Neural progenitor cell (in vitro differentiated cells): ENCODE results near the gene ARHGAP24. TPM values are rescaled to one million over a fixed set of nuclear protein-coding genes. Genes with fewer than 3 reads are reported as not detected.

Experiments
- DNase-seq: peaks from one replicate; pipeline ENCODE4 v3.0.0-alpha.2; 2016; ENCODE audit warnings: low spot score
- H2AFZ ChIP-seq: fragments of 200-600 bp; sonication (generic); replicated peaks from 2 replicates; pipeline ENCODE4 v1.6.1; 2016; ENCODE audit warnings: antibody characterized with exemption
- H3F3A ChIP-seq: fragments of 200-600 bp; sonication (generic); 2 replicates; pipeline ENCODE4 v1.6.1; 2016; ENCODE audit warnings: antibody characterized with exemption, low read depth
- H3K27ac ChIP-seq: fragments of 200-600 bp; sonication (generic); 2 replicates; pipeline ENCODE4 v1.5.1; 2016; ENCODE audit warnings: mild to moderate bottlenecking
- H3K27me3 ChIP-seq: fragments of 200-600 bp; sonication (generic); 2 replicates; pipeline ENCODE4 v1.6.1; 2016; ENCODE audit warnings: mild to moderate bottlenecking, moderate library complexity
- H3K36me3 ChIP-seq: fragments of 200-600 bp; sonication (generic); 2 replicates; pipeline ENCODE4 v1.5.1; 2016
- H3K4me1 ChIP-seq: fragments of 200-600 bp; sonication (generic); 2 replicates; pipeline ENCODE4 v1.6.1; 2016; ENCODE audit warnings: mixed run types
- H3K4me2 ChIP-seq: fragments of 200-600 bp; sonication (generic); 2 replicates; pipeline ENCODE4 v1.6.1; 2016
- H3K4me3 ChIP-seq: fragments of 200-600 bp; sonication (generic); 2 replicates; pipeline ENCODE4 v1.5.1; 2016
- H3K79me2 ChIP-seq: fragments of 200-600 bp; sonication (generic); 2 replicates; pipeline ENCODE4 v1.6.1; 2016; ENCODE audit warnings: low read depth
- H3K9ac ChIP-seq: fragments of 200-600 bp; sonication (generic); 2 replicates; pipeline ENCODE4 v1.6.1; 2016
- H3K9me3 ChIP-seq: fragments of 200-600 bp; sonication (generic); 2 replicates; pipeline ENCODE4 v1.5.1; 2016; ENCODE audit warnings: low read depth
- H4K20me1 ChIP-seq: fragments of 200-600 bp; sonication (generic); 2 replicates; pipeline ENCODE4 v1.6.1; 2016; ENCODE audit warnings: low read depth
- H3K27ac Mint-ChIP-seq: 3 replicates; pipeline ENCODE4 v1.8.0; 2021; ENCODE audit warnings: mixed read lengths
- H3K27me3 Mint-ChIP-seq: 2 replicates; pipeline ENCODE4 v1.8.0; 2022; ENCODE audit warnings: low read depth, mild to moderate bottlenecking, inconsistent platforms, moderate library complexity, mixed read lengths; ENCODE audit not compliant: insufficient read depth
- H3K36me3 Mint-ChIP-seq: 3 replicates; pipeline ENCODE4 v1.8.0; 2021; ENCODE audit warnings: mixed read lengths
- H3K4me1 Mint-ChIP-seq: 3 replicates; pipeline ENCODE4 v1.8.0; 2021; ENCODE audit warnings: mixed read lengths
- H3K4me3 Mint-ChIP-seq: 3 replicates; pipeline ENCODE4 v1.8.0; 2021; ENCODE audit warnings: mild to moderate bottlenecking, moderate library complexity, mixed read lengths
- H3K9me3 Mint-ChIP-seq: 3 replicates; pipeline ENCODE4 v1.8.0; 2020; ENCODE audit warnings: mixed read lengths
- EZH2 ChIP-seq: fragments of 200-600 bp; sonication (generic); IDR thresholded peaks from 2 replicates; pipeline ENCODE4 v1.6.1; 2017; ENCODE audit warnings: antibody characterized with exemption, mild to moderate bottlenecking, moderate library complexity
- EZH2phosphoT487 ChIP-seq: fragments of 200-600 bp; sonication (generic); IDR thresholded peaks from 2 replicates; pipeline ENCODE4 v1.6.1; 2017; ENCODE audit warnings: antibody characterized with exemption
- total RNA-seq: library from RNA; depleted of rRNA; stranded (reverse); fragments of >200 nt; gene quantifications from 2 replicates; pipeline ENCODE4 v1.2.3, GENCODE V29; 2015; ENCODE audit warnings: low replicate concordance
- TF ChIP-seq, protein P1 (sequence below): fragments of 200-600 bp; sonication (generic); IDR thresholded peaks from 2 replicates; pipeline ENCODE4 v1.5.1; 2017; ENCODE audit warnings: antibody characterized with exemption, mild to moderate bottlenecking

Gene ARHGAP24
- total RNA-seq, 1 donor from 2014 or later = 2.2 TPM

DNA sequence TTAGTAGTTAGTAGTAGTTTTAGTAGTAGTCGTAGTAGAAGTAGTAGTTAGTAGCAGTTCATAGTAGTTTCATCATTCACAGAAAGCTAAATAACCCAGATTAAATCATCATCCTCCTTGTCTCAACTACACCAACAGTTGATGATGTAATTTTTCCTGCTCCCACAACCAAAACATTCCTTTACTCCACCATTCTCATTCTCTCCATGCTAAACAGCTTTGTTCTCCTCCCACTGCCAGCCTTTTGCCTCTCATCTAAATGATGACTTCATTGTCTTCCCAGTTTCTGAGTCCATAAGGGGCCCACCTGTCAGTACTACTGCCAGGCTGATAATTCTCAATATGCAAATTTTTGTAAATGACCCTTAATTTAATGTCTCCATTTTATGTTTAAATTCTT is 68.9 kb downstream of the ARHGAP24 start:
- Histone ChIP-seq H3K27ac (no peak overlapping the region), H3K4me2 (no peak overlapping the region), H3K79me2 (no peaks in the 10 kb centered on the region), H2AFZ (no peak overlapping the region), H3K4me3 (no peak overlapping the region), H4K20me1 (no peaks in the 10 kb centered on the region), H3K9ac (no peak overlapping the region), H3K4me1 (no peaks in the 10 kb centered on the region), H3F3A (no peaks in the 10 kb centered on the region), H3K27me3 (no peaks in the 10 kb centered on the region), H3K36me3 (no peaks in the 10 kb centered on the region), H3K9me3 (no peaks in the 10 kb centered on the region)
- Mint-ChIP-seq H3K27ac (no peak overlapping the region), H3K9me3 (no peaks in the 10 kb centered on the region), H3K36me3 (no peaks in the 10 kb centered on the region), H3K4me3 (no peak overlapping the region), H3K4me1 (no peaks in the 10 kb centered on the region), H3K27me3 (no peaks in the 10 kb centered on the region)
- no peak for DNase-seq
- TF ChIP-seq EZH2 (no peak), EZH2phosphoT487 (no peak)
- TF ChIP-seq, protein P1, sequence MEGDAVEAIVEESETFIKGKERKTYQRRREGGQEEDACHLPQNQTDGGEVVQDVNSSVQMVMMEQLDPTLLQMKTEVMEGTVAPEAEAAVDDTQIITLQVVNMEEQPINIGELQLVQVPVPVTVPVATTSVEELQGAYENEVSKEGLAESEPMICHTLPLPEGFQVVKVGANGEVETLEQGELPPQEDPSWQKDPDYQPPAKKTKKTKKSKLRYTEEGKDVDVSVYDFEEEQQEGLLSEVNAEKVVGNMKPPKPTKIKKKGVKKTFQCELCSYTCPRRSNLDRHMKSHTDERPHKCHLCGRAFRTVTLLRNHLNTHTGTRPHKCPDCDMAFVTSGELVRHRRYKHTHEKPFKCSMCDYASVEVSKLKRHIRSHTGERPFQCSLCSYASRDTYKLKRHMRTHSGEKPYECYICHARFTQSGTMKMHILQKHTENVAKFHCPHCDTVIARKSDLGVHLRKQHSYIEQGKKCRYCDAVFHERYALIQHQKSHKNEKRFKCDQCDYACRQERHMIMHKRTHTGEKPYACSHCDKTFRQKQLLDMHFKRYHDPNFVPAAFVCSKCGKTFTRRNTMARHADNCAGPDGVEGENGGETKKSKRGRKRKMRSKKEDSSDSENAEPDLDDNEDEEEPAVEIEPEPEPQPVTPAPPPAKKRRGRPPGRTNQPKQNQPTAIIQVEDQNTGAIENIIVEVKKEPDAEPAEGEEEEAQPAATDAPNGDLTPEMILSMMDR = no peak

DNA sequence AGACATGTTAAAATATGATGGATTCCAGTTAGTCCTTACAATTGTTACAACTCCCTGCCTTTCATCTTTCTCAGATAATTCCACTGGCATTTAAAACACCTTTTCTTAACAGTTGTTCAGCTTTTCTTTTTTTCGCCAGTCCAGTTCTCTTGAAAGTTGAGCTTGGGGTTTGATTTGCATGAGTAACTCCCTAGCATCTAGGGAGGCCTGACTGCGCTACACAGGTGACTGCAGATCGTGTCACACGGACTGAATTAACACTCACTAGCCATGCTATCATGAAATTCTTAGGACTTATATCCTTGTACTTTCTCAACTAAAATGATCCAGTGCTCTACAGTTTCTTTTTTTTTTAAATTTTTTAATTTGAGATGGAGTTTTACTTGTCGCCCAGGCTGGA is 69.8 kb downstream of the ARHGAP24 start:
- no peaks in the 10 kb centered on the region for H3K36me3 ChIP-seq
- H3K4me3 ChIP-seq = no peak overlapping the region
- H3K27me3 ChIP-seq = no peaks in the 10 kb centered on the region
- H3F3A ChIP-seq = no peaks in the 10 kb centered on the region
- no peaks in the 10 kb centered on the region for H3K27me3 Mint-ChIP-seq
- no peak overlapping the region for H3K9ac ChIP-seq
- H3K27ac Mint-ChIP-seq = no peak overlapping the region
- H3K4me3 Mint-ChIP-seq = no peak overlapping the region
- no peaks in the 10 kb centered on the region for H3K36me3 Mint-ChIP-seq
- DNase-seq = no peak
- no peaks in the 10 kb centered on the region for H3K4me1 Mint-ChIP-seq
- H3K9me3 Mint-ChIP-seq = no peaks in the 10 kb centered on the region
- no peaks in the 10 kb centered on the region for H3K4me1 ChIP-seq
- TF ChIP-seq EZH2phosphoT487 (no peak), EZH2 (no peak)
- TF ChIP-seq, protein P1 = no peak
- H4K20me1 ChIP-seq = no peaks in the 10 kb centered on the region
- no peaks in the 10 kb centered on the region for H3K79me2 ChIP-seq
- H2AFZ ChIP-seq = no peak overlapping the region
- no peak overlapping the region for H3K4me2 ChIP-seq
- no peaks in the 10 kb centered on the region for H3K9me3 ChIP-seq
- no peak overlapping the region for H3K27ac ChIP-seq

DNA sequence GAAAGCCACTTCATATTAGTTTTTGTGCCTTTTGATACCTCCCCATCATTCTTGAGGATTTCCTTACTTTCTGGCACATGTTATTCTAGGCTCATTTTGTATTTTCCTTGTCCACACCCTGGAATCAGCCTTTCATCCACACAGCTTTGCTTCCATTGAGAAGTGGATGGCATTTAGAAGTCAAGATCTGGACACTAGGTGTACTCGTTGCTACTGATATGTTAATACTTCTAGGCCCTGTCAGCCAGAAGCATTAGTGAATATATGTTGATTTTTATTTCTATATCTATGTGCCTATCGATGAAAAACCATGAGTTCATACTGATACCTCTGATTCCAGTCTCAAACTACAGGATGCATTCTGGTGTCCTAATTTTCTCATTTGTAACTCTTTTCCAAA is 73.2 kb downstream of the ARHGAP24 start:
- TF ChIP-seq EZH2phosphoT487 = no peak
- no peak for TF ChIP-seq EZH2
- TF ChIP-seq, protein P1 = no peak
- H3K4me3 Mint-ChIP-seq = no peak overlapping the region

More for the DNA sequence above, 73.2 kb downstream of the ARHGAP24 start:
- Mint-ChIP-seq H3K27me3 (no peaks in the 10 kb centered on the region), H3K4me1 (no peaks in the 10 kb centered on the region), H3K36me3 (no peaks in the 10 kb centered on the region), H3K9me3 (peaks cover 12% of the 10 kb centered on the region), H3K27ac (no peak overlapping the region)
- no peak overlapping the region for H3K4me2 ChIP-seq
- H3K4me3 ChIP-seq = no peak overlapping the region
- H3K36me3 ChIP-seq = no peaks in the 10 kb centered on the region
- H3K27ac ChIP-seq = no peak overlapping the region
- H3K4me1 ChIP-seq = no peaks in the 10 kb centered on the region
- H3K9me3 ChIP-seq = no peaks in the 10 kb centered on the region
- no peaks in the 10 kb centered on the region for H3K27me3 ChIP-seq
- H2AFZ ChIP-seq = no peak overlapping the region
- no peaks in the 10 kb centered on the region for H3K79me2 ChIP-seq
- H3F3A ChIP-seq = no peaks in the 10 kb centered on the region
- H3K9ac ChIP-seq = no peak overlapping the region
- DNase-seq = no peak
- no peaks in the 10 kb centered on the region for H4K20me1 ChIP-seq
